22Rv1 (cell line): Measurements from ENCODE around the gene LENG8.
"Not testable (repeated sequence)": the region's sequence is repeated elsewhere in the genome, so short reads cannot be mapped to it uniquely, and the experiment has no call there.

ENCODE experiments used
- H3K27ac ChIP-seq: fragments of 450-650 bp; 2 replicates; pipeline ENCODE4 v1.5.1; 2017
- CTCF ChIP-seq: fragments of 450-650 bp; IDR thresholded peaks from 2 replicates; pipeline ENCODE4 v1.5.1; 2017; ENCODE audit warnings: mild to moderate bottlenecking
- ZFX ChIP-seq: fragments of 450-650 bp; IDR thresholded peaks from 2 replicates; pipeline ENCODE4 v1.6.1; 2017; ENCODE audit warnings: antibody characterized with exemption, borderline replicate concordance

Gene LENG8

GRCh38 chr19:54481326-54481930, 32.4 kb downstream of the LENG8 start:
- no peak for TF ChIP-seq ZFX
- peak; percentile 87 for TF ChIP-seq CTCF
- no peak overlapping the region for H3K27ac ChIP-seq

- no peak for TF ChIP-seq ZFX
- no peak for TF ChIP-seq CTCF
- no peak overlapping the region for H3K27ac ChIP-seq
These were observed 33.9 kb downstream of the LENG8 start for GRCh38 chr19:54482889-54483288.

- no peak overlapping the region for H3K27ac ChIP-seq
- TF ChIP-seq ZFX (no peak), CTCF (no peak)
These were observed 35.5 kb downstream of the LENG8 start for GRCh38 chr19:54484451-54484850.

GRCh38 chr19:54485851-54486250, 36.9 kb downstream of the LENG8 start:
- no peak for TF ChIP-seq ZFX
- H3K27ac ChIP-seq = no peak overlapping the region

- no peak overlapping the region for H3K27ac ChIP-seq
- TF ChIP-seq CTCF (no peak), ZFX (no peak)
These were observed 40.3 kb downstream of the LENG8 start for GRCh38 chr19:54489341-54489740.

- TF ChIP-seq CTCF (no peak), ZFX (no peak)
- H3K27ac ChIP-seq = no peak overlapping the region
These were observed 40.8 kb downstream of the LENG8 start for GRCh38 chr19:54489766-54490165.

- TF ChIP-seq CTCF = no peak
- no peak for TF ChIP-seq ZFX
- H3K27ac ChIP-seq = no peak overlapping the region
These were observed 43.6 kb downstream of the LENG8 start for GRCh38 chr19:54492568-54492967.

- not testable (repeated sequence) for H3K27ac ChIP-seq
These were observed 44.1 kb downstream of the LENG8 start for GRCh38 chr19:54493056-54493455.
